Vagina (tissue), 2 donors: ENCODE data around the gene IDH2.

Experiments used
- CTCF ChIP-seq, 3 experiments: fragments of 450-650 bp in 2 of 3; fragments of 200-600 bp in 1 of 3; sonication (generic) in 1 of 3; IDR thresholded peaks; one replicate each; pipeline ENCODE4 v1.5.1; 2017 to 2019; ENCODE audit warnings: antibody characterized with exemption in 3 of 3, mild to moderate bottlenecking in 2 of 3, moderate library complexity in 2 of 3
- POLR2A ChIP-seq, 2 donors: fragments of 450-650 bp; IDR thresholded peaks; one replicate each; pipeline ENCODE4 v1.6.1; 2017; ENCODE audit warnings: antibody characterized with exemption in 2 of 2, mild to moderate bottlenecking in 2 of 2, moderate library complexity in 2 of 2
- POLR2AphosphoS5 ChIP-seq, 2 donors: sonication (generic); formaldehyde crosslinking; IDR thresholded peaks; one replicate each; pipeline ENCODE4 v1.9.0; 2017; ENCODE audit warnings: antibody characterized with exemption in 2 of 2, mild to moderate bottlenecking in 2 of 2, low read depth in 1 of 2; ENCODE audit not compliant: insufficient read depth in 1 of 2

- TF ChIP-seq CTCF (IDR thresholded peaks at IDR 0.05) (no peak), POLR2A (IDR thresholded peaks at IDR 0.05) (no peak), POLR2AphosphoS5 (IDR thresholded peaks at IDR 0.05; ENCODE audit: insufficient read depth in 1 of 2, low read depth in 1 of 2) (no peak)
Observed at GRCh38 chr15:90067953-90068606, 34.2 kb downstream of the IDH2 start.
